Endodermal cell (in vitro differentiated cells): ENCODE results near the gene SYNPR. TPM values are rescaled to one million over a fixed set of nuclear protein-coding genes. Genes with fewer than 3 reads are reported as not detected.

Source experiments
- DNase-seq: peaks from one replicate; pipeline ENCODE4 v3.0.0-alpha.2; 2017
- H3K27ac ChIP-seq: 2 replicates; pipeline ENCODE4 v1.5.1; 2013; ENCODE audit warnings: mild to moderate bottlenecking, low read depth, low read length, moderate library complexity
- H3K27me3 ChIP-seq: 2 replicates; pipeline ENCODE4 v1.6.1; 2013; ENCODE audit warnings: mild to moderate bottlenecking, low read length, moderate library complexity; ENCODE audit not compliant: insufficient read depth, control insufficient read depth, poor library complexity, severe bottlenecking
- H3K36me3 ChIP-seq: 2 replicates; pipeline ENCODE4 v1.7.0; 2013; ENCODE audit warnings: mild to moderate bottlenecking, low read length, moderate library complexity; ENCODE audit not compliant: control insufficient read depth, insufficient read depth
- H3K4me1 ChIP-seq: one replicate; pipeline ENCODE4 v1.7.0; 2013; ENCODE audit warnings: low read length; ENCODE audit not compliant: control insufficient read depth, insufficient read depth
- H3K4me3 ChIP-seq: 2 replicates; pipeline ENCODE4 v1.5.1; 2013; ENCODE audit warnings: mild to moderate bottlenecking, low read length, moderate library complexity
- H3K9ac ChIP-seq: 2 replicates; pipeline ENCODE4 v1.6.1; 2013; ENCODE audit warnings: mild to moderate bottlenecking, low read length, moderate library complexity; ENCODE audit not compliant: poor library complexity, severe bottlenecking; ENCODE audit errors: extremely low read depth
- H3K9me3 ChIP-seq: 2 replicates; pipeline ENCODE4 v1.6.1; 2013; ENCODE audit warnings: mild to moderate bottlenecking, low read length, moderate library complexity; ENCODE audit not compliant: control insufficient read depth
- H3K27ac Mint-ChIP-seq: 2 replicates; pipeline ENCODE4 v1.8.0; 2020; ENCODE audit warnings: mixed read lengths
- H3K27me3 Mint-ChIP-seq: 2 replicates; pipeline ENCODE4 v1.8.0; 2021; ENCODE audit warnings: mild to moderate bottlenecking, mixed read lengths; ENCODE audit not compliant: insufficient read depth
- H3K36me3 Mint-ChIP-seq: 2 replicates; pipeline ENCODE4 v1.8.0; 2020; ENCODE audit warnings: low read depth, mixed read lengths
- H3K4me1 Mint-ChIP-seq: 2 replicates; pipeline ENCODE4 v1.8.0; 2020; ENCODE audit warnings: mixed read lengths
- H3K4me3 Mint-ChIP-seq: 2 replicates; pipeline ENCODE4 v1.8.0; 2020; ENCODE audit warnings: mild to moderate bottlenecking, moderate library complexity, mixed read lengths
- H3K9me3 Mint-ChIP-seq: 2 replicates; pipeline ENCODE4 v1.8.0; 2020; ENCODE audit warnings: mild to moderate bottlenecking, mixed read lengths
- WGBS, 2 experiments: methylation state at CpG; one replicate each; pipeline versions ENCODE4 v1.1.5 to v1.1.7; 2013; ENCODE audit warnings: missing lambda C conversion rate in 2 of 2, mixed read lengths in 1 of 2; ENCODE audit not compliant: insufficient coverage in 1 of 2, insufficient read length in 1 of 2; 5-methylcytosine and 5-hydroxymethylcytosine counted together
- total RNA-seq, 2 donors: library from RNA; stranded (reverse); fragmentation: NEBNext Ultra II Directional in 1 of 2; extraction: Animal tissue kit (Norgen Biotek cat#: 25700) in 1 of 2; gene quantifications; 2 replicates in 1 of 2; 3 replicates in 1 of 2; pipeline ENCODE4 v1.2.1, GENCODE V29; 2021
- TF ChIP-seq, protein P1 (sequence below): fragments of 200-600 bp; sonication (generic); conservative IDR thresholded peaks from 2 replicates; pipeline ENCODE4 v1.5.0; 2021; ENCODE audit warnings: antibody characterized with exemption, mild to moderate bottlenecking

The SYNPR gene
- total RNA-seq, 2 donors from 2014 or later, result not detected

GRCh38 chr3:63405882-63406281 is 127.8 kb downstream of the SYNPR start:
- Mint-ChIP-seq H3K36me3 (no peaks in the 10 kb centered on the region), H3K27me3 (peaks cover 7% of the 10 kb centered on the region), H3K4me3 (no peak overlapping the region), H3K9me3 (peaks cover 8% of the 10 kb centered on the region), H3K27ac (no peak overlapping the region), H3K4me1 (no peaks in the 10 kb centered on the region)
- Histone ChIP-seq H3K27ac (no peak overlapping the region), H3K27me3 (no peaks in the 10 kb centered on the region), H3K9ac (no peak overlapping the region), H3K4me3 (no peak overlapping the region), H3K4me1 (no peaks in the 10 kb centered on the region), H3K36me3 (no peaks in the 10 kb centered on the region), H3K9me3 (peaks cover 8% of the 10 kb centered on the region)
- DNase-seq, result no peak
- WGBS, 2 experiments, result 86 to 91% methylated on average over 2 to 3 of the region's 3 CpGs
- TF ChIP-seq, protein P1, sequence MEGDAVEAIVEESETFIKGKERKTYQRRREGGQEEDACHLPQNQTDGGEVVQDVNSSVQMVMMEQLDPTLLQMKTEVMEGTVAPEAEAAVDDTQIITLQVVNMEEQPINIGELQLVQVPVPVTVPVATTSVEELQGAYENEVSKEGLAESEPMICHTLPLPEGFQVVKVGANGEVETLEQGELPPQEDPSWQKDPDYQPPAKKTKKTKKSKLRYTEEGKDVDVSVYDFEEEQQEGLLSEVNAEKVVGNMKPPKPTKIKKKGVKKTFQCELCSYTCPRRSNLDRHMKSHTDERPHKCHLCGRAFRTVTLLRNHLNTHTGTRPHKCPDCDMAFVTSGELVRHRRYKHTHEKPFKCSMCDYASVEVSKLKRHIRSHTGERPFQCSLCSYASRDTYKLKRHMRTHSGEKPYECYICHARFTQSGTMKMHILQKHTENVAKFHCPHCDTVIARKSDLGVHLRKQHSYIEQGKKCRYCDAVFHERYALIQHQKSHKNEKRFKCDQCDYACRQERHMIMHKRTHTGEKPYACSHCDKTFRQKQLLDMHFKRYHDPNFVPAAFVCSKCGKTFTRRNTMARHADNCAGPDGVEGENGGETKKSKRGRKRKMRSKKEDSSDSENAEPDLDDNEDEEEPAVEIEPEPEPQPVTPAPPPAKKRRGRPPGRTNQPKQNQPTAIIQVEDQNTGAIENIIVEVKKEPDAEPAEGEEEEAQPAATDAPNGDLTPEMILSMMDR, result peak; percentile 45

GRCh38 chr3:63413523-63413922 is 135.4 kb downstream of the SYNPR start:
- Histone ChIP-seq H3K27ac (no peak overlapping the region), H3K9ac (no peak overlapping the region), H3K4me3 (no peak overlapping the region), H3K27me3 (no peaks in the 10 kb centered on the region), H3K4me1 (no peaks in the 10 kb centered on the region), H3K9me3 (no peaks in the 10 kb centered on the region), H3K36me3 (no peaks in the 10 kb centered on the region)
- Mint-ChIP-seq H3K27me3 (peaks cover 5% of the 10 kb centered on the region), H3K36me3 (no peaks in the 10 kb centered on the region), H3K4me1 (peaks cover 3% of the 10 kb centered on the region), H3K27ac (no peak overlapping the region), H3K4me3 (no peak overlapping the region), H3K9me3 (no peaks in the 10 kb centered on the region)
- no peak for DNase-seq
- TF ChIP-seq, protein P1, result no peak

GRCh38 chr3:63414607-63415006 is 136.5 kb downstream of the SYNPR start:
- H3K4me3 Mint-ChIP-seq, result no peak overlapping the region
- WGBS, 2 experiments, result 93 to 100% methylated on average over 1 of the region's 1 CpG

More at GRCh38 chr3:63414607-63415006, 136.5 kb downstream of the SYNPR start:
- Mint-ChIP-seq H3K9me3 (no peaks in the 10 kb centered on the region), H3K27me3 (peaks cover 3% of the 10 kb centered on the region), H3K36me3 (no peaks in the 10 kb centered on the region), H3K27ac (no peak overlapping the region), H3K4me1 (peaks cover 3% of the 10 kb centered on the region)
- no peaks in the 10 kb centered on the region for H3K36me3 ChIP-seq
- no peaks in the 10 kb centered on the region for H3K9me3 ChIP-seq
- H3K27ac ChIP-seq, result no peak overlapping the region
- H3K27me3 ChIP-seq, result no peaks in the 10 kb centered on the region
- no peaks in the 10 kb centered on the region for H3K4me1 ChIP-seq
- TF ChIP-seq, protein P1, result no peak
- no peak overlapping the region for H3K4me3 ChIP-seq
- no peak for DNase-seq
- H3K9ac ChIP-seq, result no peak overlapping the region
